ENCODE measurements around the gene NUDT5. TPM values are rescaled to one million over a fixed set of nuclear protein-coding genes. Genes with fewer than 3 reads are reported as not detected.
"Not testable (repeated sequence)": the region's sequence is repeated elsewhere in the genome, so short reads cannot be mapped to it uniquely, and the experiment has no call there.

The NUDT5 gene
- total and polyA plus RNA-seq, 2 donors (not counting 1 experiment from before 2014, with no cell fraction given), result 25.9 to 39.9 TPM

DNA sequence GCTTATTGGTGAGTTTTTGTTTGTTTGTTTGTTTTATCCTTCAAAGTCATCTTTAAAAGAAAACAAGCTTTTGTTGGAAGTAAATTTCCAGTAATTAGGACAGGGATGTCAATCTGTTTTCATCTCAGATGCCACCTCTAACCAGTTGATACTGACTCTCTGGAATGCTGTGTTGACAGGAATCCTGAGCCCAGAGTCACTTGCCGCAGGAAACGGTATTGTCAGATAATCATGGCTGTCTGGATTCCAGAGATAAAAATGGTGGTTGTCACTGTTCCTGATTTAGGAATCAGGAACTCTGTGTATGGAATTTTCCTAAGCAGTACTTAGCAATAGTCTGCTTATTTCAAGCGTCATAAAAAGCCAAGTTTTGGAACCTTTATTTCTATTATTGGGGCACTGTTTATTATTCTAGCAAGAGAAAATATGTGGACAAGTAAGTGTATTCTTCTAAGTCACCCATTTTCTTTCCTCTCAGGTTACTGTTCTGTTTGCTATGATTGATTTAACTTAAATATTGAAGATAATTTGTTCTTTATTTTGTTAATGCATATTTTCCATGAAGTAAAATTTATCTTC, 39.5 kb upstream of the NUDT5 start:
- H3K27me3 Mint-ChIP-seq, result no peaks in the 10 kb centered on the region
- H3K9me3 Mint-ChIP-seq (ENCODE audit: insufficient read depth), result no peaks in the 10 kb centered on the region
- intact Hi-C loops (cut with micrococcal nuclease), result no loop called here
- Histone ChIP-seq H3K79me2 (ENCODE audit: control insufficient read depth, insufficient read depth, low read length) (peaks cover 31% of the 10 kb centered on the region), H2AFZ (ENCODE audit: insufficient read depth, low read depth, low read length, poor library complexity, severe bottlenecking) (no peak overlapping the region), H3K4me3 (ENCODE audit: control extremely low read depth in 1 of 5, extremely low read depth in 1 of 5, insufficient read depth in 1 of 5, low read depth in 2 of 5, low read length in 4 of 5) (no peak overlapping the region), H3K9me3 (ENCODE audit: control extremely low read depth in 1 of 3, control insufficient read depth in 2 of 3, insufficient read depth in 1 of 3, low read length in 2 of 3) (peaks cover 0 to 2% (median 0%) of the 10 kb centered on the region in 3 donors), H3K36me3 (replicated peaks in 1 of 2; ENCODE audit: control extremely low read depth in 1 of 2, control insufficient read depth in 1 of 2, extremely low read depth in 1 of 2, insufficient read depth in 2 of 2, low read length in 1 of 2) (peaks cover 21 to 72% of the 10 kb centered on the region in 2 experiments), H3K4me1 (ENCODE audit: control insufficient read depth in 2 of 2, insufficient read depth in 2 of 2, low read length in 2 of 2) (no peaks in the 10 kb centered on the region), H3K27me3 (replicated peaks in 1 of 4; ENCODE audit: control extremely low read depth in 1 of 4, control insufficient read depth in 3 of 4, insufficient read depth in 4 of 4, low read length in 3 of 4) (no peaks in the 10 kb centered on the region), H3K27ac (ENCODE audit: low read length in 2 of 2) (no peak overlapping the region), H3K9ac (ENCODE audit: low read length) (no peak overlapping the region), H4K20me1 (ENCODE audit: control insufficient read depth, insufficient read depth, low read length, poor library complexity, severe bottlenecking) (no peaks in the 10 kb centered on the region), H3K4me2 (replicated peaks; ENCODE audit: low read depth, low read length, poor library complexity, severe bottlenecking) (no peak overlapping the region)
- H3K4me1 Mint-ChIP-seq, result peaks cover 7% of the 10 kb centered on the region
- no peak overlapping the region for H3K27ac Mint-ChIP-seq
- ChIA-PET CTCF (interaction anchor here (1.1 kb wide), 1 partner anchor 20 kb away, joined by 3 read pairs; no protein-coding TSS in a partner anchor), POLR2A (interaction anchor here (0.7 kb wide), 1 partner anchor 242 kb away, joined by 6 read pairs; no protein-coding TSS in a partner anchor)
- ATAC-seq (ENCODE audit: low read depth), result no peak
- H3K4me3 Mint-ChIP-seq, result no peak overlapping the region
- no peak for TF ChIP-seq EZH2 (IDR thresholded peaks at IDR 0.05; ENCODE audit: borderline replicate concordance, insufficient read depth, low read depth, low read length, poor library complexity, severe bottlenecking)
- TF ChIP-seq, protein P1, sequence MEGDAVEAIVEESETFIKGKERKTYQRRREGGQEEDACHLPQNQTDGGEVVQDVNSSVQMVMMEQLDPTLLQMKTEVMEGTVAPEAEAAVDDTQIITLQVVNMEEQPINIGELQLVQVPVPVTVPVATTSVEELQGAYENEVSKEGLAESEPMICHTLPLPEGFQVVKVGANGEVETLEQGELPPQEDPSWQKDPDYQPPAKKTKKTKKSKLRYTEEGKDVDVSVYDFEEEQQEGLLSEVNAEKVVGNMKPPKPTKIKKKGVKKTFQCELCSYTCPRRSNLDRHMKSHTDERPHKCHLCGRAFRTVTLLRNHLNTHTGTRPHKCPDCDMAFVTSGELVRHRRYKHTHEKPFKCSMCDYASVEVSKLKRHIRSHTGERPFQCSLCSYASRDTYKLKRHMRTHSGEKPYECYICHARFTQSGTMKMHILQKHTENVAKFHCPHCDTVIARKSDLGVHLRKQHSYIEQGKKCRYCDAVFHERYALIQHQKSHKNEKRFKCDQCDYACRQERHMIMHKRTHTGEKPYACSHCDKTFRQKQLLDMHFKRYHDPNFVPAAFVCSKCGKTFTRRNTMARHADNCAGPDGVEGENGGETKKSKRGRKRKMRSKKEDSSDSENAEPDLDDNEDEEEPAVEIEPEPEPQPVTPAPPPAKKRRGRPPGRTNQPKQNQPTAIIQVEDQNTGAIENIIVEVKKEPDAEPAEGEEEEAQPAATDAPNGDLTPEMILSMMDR (IDR thresholded peaks at IDR 0.05), result no peak
- DNase-seq, result no peak
- 93% methylated on average over 2 of the region's 3 CpGs for WGBS (ENCODE audit: insufficient coverage)

DNA sequence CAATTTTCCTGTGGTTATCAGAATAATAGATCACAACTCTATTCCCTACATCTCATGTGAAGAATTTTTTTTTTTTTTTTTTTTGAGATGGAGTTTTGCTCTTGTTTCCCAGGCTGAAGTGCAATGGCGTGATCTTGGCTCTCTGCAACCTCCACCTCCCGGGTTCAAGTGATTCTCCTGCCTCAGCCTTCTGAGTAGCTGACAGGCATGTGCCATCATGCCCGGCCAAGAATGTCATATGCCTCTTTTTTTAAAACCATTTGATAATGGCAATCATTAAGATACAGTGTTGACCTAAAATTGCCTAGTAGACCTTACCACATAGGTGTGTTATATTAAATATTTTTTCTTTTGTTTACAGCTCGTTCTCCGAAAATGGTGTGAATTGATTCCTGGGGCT, 39.0 kb upstream of the NUDT5 start:
- no CpG with 5 or more reads among the region's 5 CpGs for WGBS (ENCODE audit: insufficient coverage)
- peaks cover 23 to 74% of the 10 kb centered on the region in 2 experiments for H3K36me3 ChIP-seq (replicated peaks in 1 of 2; ENCODE audit: control extremely low read depth in 1 of 2, control insufficient read depth in 1 of 2, extremely low read depth in 1 of 2, insufficient read depth in 2 of 2, low read length in 1 of 2)

More for the DNA sequence above, 39.0 kb upstream of the NUDT5 start:
- H3K9me3 ChIP-seq (ENCODE audit: control extremely low read depth in 1 of 3, control insufficient read depth in 2 of 3, insufficient read depth in 1 of 3, low read length in 2 of 3); H3K9ac ChIP-seq (ENCODE audit: low read length); intact Hi-C loops (cut with micrococcal nuclease); H3K4me3 Mint-ChIP-seq; H3K4me2 ChIP-seq (replicated peaks; ENCODE audit: low read depth, low read length, poor library complexity, severe bottlenecking); H3K4me1 ChIP-seq (ENCODE audit: control insufficient read depth in 2 of 2, insufficient read depth in 2 of 2, low read length in 2 of 2); H3K4me3 ChIP-seq (ENCODE audit: control extremely low read depth in 1 of 5, extremely low read depth in 1 of 5, insufficient read depth in 1 of 5, low read depth in 2 of 5, low read length in 4 of 5); H4K20me1 ChIP-seq (ENCODE audit: control insufficient read depth, insufficient read depth, low read length, poor library complexity, severe bottlenecking); ATAC-seq (ENCODE audit: low read depth); H3K27me3 Mint-ChIP-seq; H3K9me3 Mint-ChIP-seq (ENCODE audit: insufficient read depth); H2AFZ ChIP-seq (ENCODE audit: insufficient read depth, low read depth, low read length, poor library complexity, severe bottlenecking); H3K27ac ChIP-seq (ENCODE audit: low read length in 2 of 2); H3K27ac Mint-ChIP-seq; H3K27me3 ChIP-seq (replicated peaks in 1 of 4; ENCODE audit: control extremely low read depth in 1 of 4, control insufficient read depth in 3 of 4, insufficient read depth in 4 of 4, low read length in 3 of 4); H3K4me1 Mint-ChIP-seq; DNase-seq: not testable (repeated sequence)
- ChIA-PET POLR2A (interaction anchor here (0.7 kb wide), 1 partner anchor 241 kb away, joined by 6 read pairs; no protein-coding TSS in a partner anchor), CTCF (interaction anchor here (1.1 kb wide), 1 partner anchor 19 kb away, joined by 3 read pairs; no protein-coding TSS in a partner anchor)
- H3K79me2 ChIP-seq (ENCODE audit: control insufficient read depth, insufficient read depth, low read length), result peaks cover 32% of the 10 kb centered on the region
